HUES48 (cell line): ENCODE data around the gene NNT.
"Not testable (repeated sequence)": the region's sequence is repeated elsewhere in the genome, so short reads cannot be mapped to it uniquely, and the experiment has no call there.

Source experiments
- H3K27ac ChIP-seq: one replicate; pipeline ENCODE4 v1.7.0; 2013; ENCODE audit warnings: low read depth, low read length, inconsistent platforms
- H3K27me3 ChIP-seq: 2 replicates; pipeline ENCODE4 v1.6.1; 2013; ENCODE audit warnings: mild to moderate bottlenecking, low read length; ENCODE audit not compliant: control insufficient read depth, insufficient read depth
- H3K36me3 ChIP-seq: 2 replicates; pipeline ENCODE4 v1.6.1; 2013; ENCODE audit warnings: low read length; ENCODE audit not compliant: control insufficient read depth, insufficient read depth
- H3K4me1 ChIP-seq: 2 replicates; pipeline ENCODE4 v1.6.1; 2013; ENCODE audit warnings: mild to moderate bottlenecking, low read length; ENCODE audit not compliant: control insufficient read depth, insufficient read depth
- H3K4me3 ChIP-seq: 2 replicates; pipeline ENCODE4 v1.5.1; 2013; ENCODE audit warnings: mild to moderate bottlenecking, low read depth, low read length
- H3K9ac ChIP-seq: 2 replicates; pipeline ENCODE4 v1.6.1; 2013; ENCODE audit warnings: mild to moderate bottlenecking, low read depth, low read length, moderate library complexity
- H3K9me3 ChIP-seq: 2 replicates; pipeline ENCODE4 v1.6.1; 2013; ENCODE audit warnings: low read length; ENCODE audit not compliant: control insufficient read depth, insufficient read depth

Gene NNT

DNA sequence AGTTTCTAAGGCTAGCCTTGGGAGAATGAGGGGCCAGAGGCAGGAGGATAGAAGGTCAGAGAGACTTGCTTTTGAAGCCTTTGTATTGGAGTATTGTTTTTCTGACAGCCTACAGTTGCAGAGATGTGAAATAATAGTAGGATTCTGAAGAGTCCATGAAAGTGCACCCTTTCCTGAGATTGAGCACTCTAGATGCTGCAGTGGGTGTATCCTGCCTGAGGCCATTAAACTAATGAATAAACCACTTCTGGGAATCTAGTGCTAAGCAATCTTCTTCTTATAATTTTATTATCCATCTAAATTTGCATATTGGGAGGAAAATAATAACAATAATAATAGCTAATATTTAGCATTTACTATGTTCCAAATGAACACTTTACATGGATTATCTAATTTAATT, 19.3 kb upstream of the NNT start:
- no peak overlapping the region for H3K4me3 ChIP-seq
- H3K27ac ChIP-seq = no peak overlapping the region
- H3K36me3 ChIP-seq = no peaks in the 10 kb centered on the region
- H3K4me1 ChIP-seq = no peaks in the 10 kb centered on the region
- H3K9ac ChIP-seq = no peak overlapping the region
- no peaks in the 10 kb centered on the region for H3K27me3 ChIP-seq
- H3K9me3 ChIP-seq = peaks cover 17% of the 10 kb centered on the region

DNA sequence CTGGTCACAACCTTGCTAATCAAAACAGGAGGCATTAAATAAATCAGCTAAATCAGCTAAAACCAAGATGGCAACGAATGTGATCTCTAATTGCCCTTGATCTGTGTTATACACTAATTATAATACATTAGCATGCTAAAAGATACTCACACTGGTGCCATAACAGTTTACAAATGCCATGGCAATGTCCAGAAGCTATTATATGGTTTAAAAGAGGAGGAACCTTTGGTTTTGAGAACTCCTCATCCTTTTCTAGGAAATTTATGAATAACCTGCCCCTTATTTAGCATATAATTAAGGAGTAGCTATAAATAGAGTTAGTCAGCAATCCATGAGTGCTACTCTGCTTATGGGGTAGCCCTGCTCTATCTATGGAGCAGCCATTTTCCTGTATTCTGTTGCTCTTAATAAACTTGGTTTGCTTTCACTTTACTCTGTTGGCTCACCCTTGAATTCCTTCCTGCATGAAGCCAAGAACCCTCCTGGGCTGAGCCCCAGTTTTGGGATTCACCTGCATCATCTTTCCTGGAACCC, 18.7 kb upstream of the NNT start:
- H3K27me3 ChIP-seq = no peaks in the 10 kb centered on the region
- H3K4me1 ChIP-seq = no peaks in the 10 kb centered on the region
- no peak overlapping the region for H3K27ac ChIP-seq
- no peak overlapping the region for H3K9ac ChIP-seq
- H3K4me3 ChIP-seq = no peak overlapping the region
- H3K36me3 ChIP-seq = no peaks in the 10 kb centered on the region
- H3K9me3 ChIP-seq = peaks cover 17% of the 10 kb centered on the region

DNA sequence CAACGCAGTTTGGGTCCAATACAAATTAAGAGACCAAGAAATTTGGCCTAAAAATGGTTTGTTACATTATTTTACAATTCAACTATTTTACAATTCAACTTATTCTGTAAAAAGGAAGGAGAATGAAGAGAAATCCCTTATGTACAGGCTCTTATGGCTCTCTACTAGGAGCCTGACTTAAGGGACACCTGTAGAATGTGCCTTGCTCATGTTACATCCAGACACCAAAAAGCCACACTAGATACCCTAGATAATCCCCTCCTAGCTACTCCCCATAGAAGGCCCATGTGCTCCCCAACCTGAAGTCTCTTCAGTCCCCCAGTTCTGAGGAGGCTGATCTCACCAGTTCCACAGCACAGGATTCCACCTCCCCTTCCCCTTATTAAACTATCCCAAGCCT, 14.1 kb upstream of the NNT start:
- peaks cover 11% of the 10 kb centered on the region for H3K9me3 ChIP-seq
- no peak overlapping the region for H3K9ac ChIP-seq

DNA sequence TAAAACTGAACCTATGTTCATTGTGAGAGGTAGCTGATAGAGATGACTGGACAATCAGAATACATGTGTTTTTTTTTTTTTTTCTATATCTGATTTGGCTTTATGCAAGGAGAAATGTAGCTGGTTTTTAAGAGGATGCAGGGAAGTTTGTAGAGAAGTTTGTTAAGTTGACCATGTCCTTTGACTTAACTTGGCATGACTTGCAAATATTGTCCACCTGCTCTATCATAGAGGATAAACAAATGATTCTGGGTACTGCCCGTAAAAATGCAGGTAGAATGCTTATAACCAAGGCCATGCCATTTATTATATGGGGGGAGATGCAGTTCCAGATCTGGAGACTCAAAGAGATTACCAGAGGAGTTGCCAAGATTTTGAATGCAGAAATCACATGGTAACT, 13.7 kb upstream of the NNT start:
- Histone ChIP-seq H3K4me3 (no peak overlapping the region), H3K36me3 (no peaks in the 10 kb centered on the region), H3K9ac (no peak overlapping the region), H3K27ac (no peak overlapping the region), H3K9me3 (peaks cover 8% of the 10 kb centered on the region), H3K4me1 (peaks cover 8% of the 10 kb centered on the region), H3K27me3 (no peaks in the 10 kb centered on the region)

More for the DNA sequence above, 14.1 kb upstream of the NNT start:
- no peaks in the 10 kb centered on the region for H3K36me3 ChIP-seq
- H3K27ac ChIP-seq = no peak overlapping the region
- no peak overlapping the region for H3K4me3 ChIP-seq
- H3K4me1 ChIP-seq = peaks cover 8% of the 10 kb centered on the region
- no peaks in the 10 kb centered on the region for H3K27me3 ChIP-seq

DNA sequence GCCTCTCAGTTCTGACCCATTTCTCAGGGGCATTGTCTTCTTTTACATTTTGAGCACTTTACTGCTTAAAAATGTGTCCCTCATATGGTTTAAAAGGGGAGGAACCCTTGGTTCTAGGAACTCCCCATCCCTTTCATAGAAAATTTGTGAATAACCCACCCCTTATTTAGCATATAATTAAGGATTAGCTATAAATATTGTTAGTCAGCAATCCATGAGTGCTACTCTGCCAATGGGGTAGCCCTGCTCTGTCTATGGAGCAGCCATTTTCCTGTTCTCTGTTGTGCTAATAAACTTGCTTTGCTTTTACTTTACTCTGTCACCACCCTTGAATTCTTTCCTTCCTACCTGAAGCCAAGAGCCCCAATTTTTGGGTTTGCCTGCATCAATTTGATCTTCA, 12.3 kb upstream of the NNT start:
- no peaks in the 10 kb centered on the region for H3K9me3 ChIP-seq
- H3K4me3 ChIP-seq = no peak overlapping the region
- no peak overlapping the region for H3K27ac ChIP-seq
- H3K4me1 ChIP-seq = peaks cover 8% of the 10 kb centered on the region
- H3K36me3 ChIP-seq = no peaks in the 10 kb centered on the region
- no peak overlapping the region for H3K9ac ChIP-seq
- no peaks in the 10 kb centered on the region for H3K27me3 ChIP-seq

DNA sequence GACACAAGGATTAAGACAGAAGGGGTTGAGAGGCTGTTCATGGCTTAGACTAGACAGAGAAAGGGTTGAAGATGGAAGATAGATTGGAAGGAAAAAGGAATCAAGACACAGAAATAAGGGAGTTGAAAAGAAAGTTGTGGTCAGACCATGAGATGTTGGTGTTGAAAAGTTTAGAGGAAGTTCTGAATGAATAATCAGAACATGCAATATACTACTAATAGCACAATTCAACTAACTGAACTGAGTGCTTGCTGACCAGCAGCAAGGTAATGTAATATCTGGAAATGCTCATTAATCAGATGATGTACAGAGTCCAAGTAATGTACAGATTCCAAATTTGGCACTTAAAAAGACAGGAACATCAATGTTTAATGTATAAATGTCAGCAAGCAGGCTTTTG, 10.6 kb upstream of the NNT start:
- Histone ChIP-seq H3K27ac (no peak overlapping the region), H3K4me3 (no peak overlapping the region), H3K9ac (no peak overlapping the region), H3K36me3 (no peaks in the 10 kb centered on the region), H3K4me1 (peaks cover 8% of the 10 kb centered on the region), H3K9me3 (no peaks in the 10 kb centered on the region), H3K27me3 (no peaks in the 10 kb centered on the region)

DNA sequence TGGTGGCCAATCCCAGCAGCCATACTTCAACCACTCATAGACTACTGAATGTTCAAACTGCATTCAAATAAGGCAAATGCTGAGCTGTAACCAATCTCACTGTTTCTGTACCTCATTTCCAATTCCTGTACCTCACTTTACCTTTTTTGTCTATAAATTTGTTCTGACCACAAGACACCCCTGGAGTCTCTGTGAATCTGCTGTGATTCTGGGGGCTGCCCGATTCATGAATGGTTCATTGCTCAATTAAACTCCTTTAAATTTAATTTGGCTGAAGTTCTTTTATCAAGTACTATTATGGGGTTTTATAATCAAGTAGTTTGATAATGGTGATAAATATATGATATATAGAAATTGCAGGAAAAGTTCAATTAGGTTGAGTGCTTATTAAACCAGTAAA, 4.1 kb upstream of the NNT start:
- peaks cover 26% of the 10 kb centered on the region for H3K4me1 ChIP-seq
- not testable (repeated sequence) for H3K36me3 ChIP-seq, H3K27ac ChIP-seq, H3K4me3 ChIP-seq, H3K27me3 ChIP-seq, H3K9me3 ChIP-seq, H3K9ac ChIP-seq

DNA sequence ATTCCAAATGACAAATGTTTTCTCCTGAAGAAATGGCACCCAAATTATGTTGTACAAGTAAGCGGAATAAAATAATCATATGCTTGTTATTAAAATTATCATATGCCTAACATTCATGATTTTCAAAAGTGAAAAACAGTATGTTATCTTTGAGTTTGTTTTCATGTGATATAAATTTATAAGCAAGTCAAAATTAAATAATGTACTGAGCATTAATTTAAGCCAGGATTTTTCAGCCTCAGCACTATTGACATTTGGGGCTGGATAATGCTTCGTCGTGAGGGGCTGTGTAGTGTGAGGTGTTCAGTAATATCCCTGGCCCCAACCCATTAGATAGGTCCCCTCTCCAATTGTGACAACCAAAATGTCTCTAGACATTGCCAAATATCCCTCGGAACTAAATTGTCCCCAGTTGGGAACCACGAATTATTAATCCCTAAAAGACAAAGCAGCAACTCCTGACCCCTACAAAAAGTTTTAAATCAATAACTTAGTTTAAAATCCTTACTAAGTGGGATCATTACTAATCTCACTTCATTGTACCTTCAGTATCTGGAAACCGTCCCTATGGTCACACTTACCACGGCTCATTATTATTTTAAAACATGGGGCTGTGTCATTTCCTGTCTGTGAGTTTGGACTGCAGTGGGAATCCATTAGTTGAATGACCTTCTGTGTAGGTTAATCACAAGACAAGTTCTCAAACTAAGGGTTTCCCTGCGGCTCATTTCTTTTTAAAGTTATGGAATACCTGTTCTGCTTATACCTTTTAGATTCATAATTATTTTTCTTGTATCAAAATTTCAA, 1.3 kb upstream of the NNT start:
- no peak overlapping the region for H3K27ac ChIP-seq
- peak overlapping the region; percentile 73 for H3K4me3 ChIP-seq
- H3K36me3 ChIP-seq = no peaks in the 10 kb centered on the region
- H3K9me3 ChIP-seq = no peaks in the 10 kb centered on the region
- H3K27me3 ChIP-seq = peaks cover 9% of the 10 kb centered on the region; the same call in 1 of the 2 replicates
- peaks cover 28% of the 10 kb centered on the region for H3K4me1 ChIP-seq
- H3K9ac ChIP-seq = peak overlapping the region; percentile 67; the same call in 1 of the 2 replicates

DNA sequence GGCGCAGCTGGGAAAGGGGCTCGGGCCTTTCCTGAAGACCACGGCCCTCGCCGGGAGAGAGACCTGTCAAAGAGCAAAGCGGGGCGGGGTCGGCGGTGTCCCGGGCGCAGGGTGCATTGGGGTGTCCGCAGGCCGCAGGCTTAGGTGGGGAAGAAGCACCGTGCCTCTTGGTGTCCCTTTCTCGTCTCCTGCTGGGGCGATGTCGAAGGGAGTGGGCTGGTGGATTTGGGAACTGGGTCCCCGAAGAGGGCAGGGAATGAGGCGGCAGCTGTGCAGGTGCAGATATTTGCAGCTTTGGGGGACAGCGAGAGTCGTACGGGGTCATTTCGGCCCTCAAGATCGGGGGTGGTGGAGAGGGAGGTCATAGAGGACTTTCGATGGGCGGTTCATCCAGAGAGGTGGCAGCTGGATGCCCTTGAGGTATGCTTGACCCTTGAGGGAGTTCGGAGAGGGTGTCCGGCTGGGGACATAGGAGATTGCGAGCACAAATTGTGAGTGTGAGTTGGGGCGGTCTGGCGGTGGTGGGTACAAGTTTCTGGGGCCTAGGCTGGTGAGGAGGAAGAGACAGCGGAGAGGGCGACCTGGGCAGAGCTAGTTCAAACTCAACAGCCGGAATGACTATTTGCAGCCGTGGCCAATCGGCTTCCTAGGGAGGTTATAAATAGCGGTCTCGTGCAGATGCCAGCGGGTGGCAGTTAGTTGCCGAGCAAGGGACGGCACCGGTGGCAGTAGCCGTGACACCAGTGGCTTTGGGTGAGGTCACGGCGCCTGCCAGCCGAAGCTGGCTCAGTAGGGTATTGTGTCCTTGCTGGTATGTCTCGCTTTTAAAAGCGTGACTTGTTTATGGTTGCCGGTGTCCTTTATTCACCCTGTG, 601 bp downstream of the NNT start:
- Histone ChIP-seq H3K9ac (peak overlapping the region; percentile 67), H3K36me3 (no peaks in the 10 kb centered on the region), H3K9me3 (no peaks in the 10 kb centered on the region), H3K4me3 (peak overlapping the region; percentile 73), H3K4me1 (peaks cover 28% of the 10 kb centered on the region), H3K27ac (no peak overlapping the region), H3K27me3 (peaks cover 9% of the 10 kb centered on the region; the same call in 1 of the 2 replicates)

DNA sequence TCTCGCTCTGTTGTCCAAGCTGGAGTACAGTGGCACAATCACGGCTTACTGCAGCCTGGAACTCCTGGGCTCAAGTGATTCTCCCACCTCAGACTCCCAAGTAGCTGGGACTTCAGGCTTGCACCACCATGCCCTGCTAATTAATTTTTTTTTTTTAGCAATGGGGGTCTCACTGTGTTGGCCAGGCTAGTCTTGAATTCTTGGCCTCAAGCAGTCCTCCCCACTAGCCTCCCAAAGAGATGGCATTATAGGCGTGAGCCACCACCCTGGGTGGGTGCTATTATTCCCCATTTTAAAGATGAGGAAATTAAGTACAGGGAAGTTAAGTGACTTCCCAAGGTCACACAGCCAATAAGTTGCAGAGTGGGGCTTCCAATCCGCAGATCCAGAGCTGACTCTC, 1.7 kb downstream of the NNT start:
- no peak overlapping the region for H3K4me3 ChIP-seq
- peaks cover 24% of the 10 kb centered on the region for H3K4me1 ChIP-seq
- H3K9ac ChIP-seq = no peak overlapping the region
- no peak overlapping the region for H3K27ac ChIP-seq
- peaks cover 9% of the 10 kb centered on the region; the same call in 1 of the 2 replicates for H3K27me3 ChIP-seq
- no peaks in the 10 kb centered on the region for H3K9me3 ChIP-seq
- 0 out of 2 replicates have a peak, but pooled peaks cover 7% of the 10 kb centered on the region for H3K36me3 ChIP-seq

DNA sequence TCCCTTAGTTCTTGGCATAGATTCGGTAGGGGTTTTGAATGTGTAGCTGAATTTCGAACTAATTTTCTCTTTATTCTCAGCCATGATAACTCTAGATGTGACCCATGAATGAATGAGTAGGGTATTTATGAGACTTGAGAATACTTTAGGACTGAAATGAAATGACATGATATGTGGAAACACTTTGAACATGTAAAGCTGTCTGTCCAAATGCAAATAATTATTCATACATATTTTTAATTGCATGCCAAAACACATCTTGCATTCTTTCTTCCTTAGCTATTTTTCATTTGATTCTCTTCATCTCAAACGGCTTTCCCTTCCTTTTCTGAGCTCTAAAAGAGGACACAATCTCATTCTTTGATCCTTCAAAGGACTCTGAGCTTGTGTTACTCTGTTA, 3.4 kb downstream of the NNT start:
- Histone ChIP-seq H3K9me3 (no peaks in the 10 kb centered on the region), H3K27me3 (peaks cover 9% of the 10 kb centered on the region; the same call in 1 of the 2 replicates), H3K4me3 (no peak overlapping the region), H3K9ac (no peak overlapping the region), H3K4me1 (peaks cover 16% of the 10 kb centered on the region), H3K27ac (no peak overlapping the region), H3K36me3 (peaks cover 12% of the 10 kb centered on the region; the same call in 1 of the 2 replicates)
